ENCODE data around the gene SLU7.

GRCh38 chr5:160455600-160455999 lies 36.7 kb upstream of the SLU7 start:
- TF ChIP-seq CTCF (IDR thresholded peaks at IDR 0.05) (no peak), POLR2A (IDR thresholded peaks at IDR 0.05) (no peak)
